Suprapubic skin (tissue), 4 donors: ENCODE results near the gene ZNF555. TPM values are rescaled to one million over a fixed set of nuclear protein-coding genes. Genes with fewer than 3 reads are reported as not detected.

Source experiments
- DNase-seq, 2 donors: peaks; one replicate each; pipeline ENCODE4 v3.0.0-alpha.2; 2019; ENCODE audit warnings: low spot score in 2 of 2
- H3K27ac ChIP-seq: fragments of 200-600 bp; sonication (generic); one replicate; pipeline ENCODE4 v1.5.1; 2019
- H3K27me3 ChIP-seq: fragments of 200-600 bp; sonication (generic); one replicate; pipeline ENCODE4 v1.5.1; 2019
- H3K36me3 ChIP-seq: fragments of 200-600 bp; sonication (generic); one replicate; pipeline ENCODE4 v1.5.1; 2019
- H3K4me1 ChIP-seq: fragments of 200-600 bp; sonication (generic); one replicate; pipeline ENCODE4 v1.5.1; 2019
- H3K4me3 ChIP-seq: fragments of 200-600 bp; sonication (generic); one replicate; pipeline ENCODE4 v1.5.1; 2019; ENCODE audit warnings: mild to moderate bottlenecking
- H3K9me3 ChIP-seq: fragments of 200-600 bp; sonication (generic); one replicate; pipeline ENCODE4 v1.5.1; 2019
- CTCF ChIP-seq, 2 donors: fragments of 200-600 bp in 1 of 2; fragments of 450-650 bp in 1 of 2; sonication (generic) in 1 of 2; IDR thresholded peaks; one replicate each; pipeline ENCODE4 v1.5.1; 2016 to 2019; ENCODE audit warnings: antibody characterized with exemption in 2 of 2, mild to moderate bottlenecking in 1 of 2, moderate library complexity in 1 of 2
- EP300 ChIP-seq: sonication (generic); formaldehyde crosslinking; IDR thresholded peaks from one replicate; pipeline ENCODE4 v1.6.1; 2017; ENCODE audit warnings: antibody characterized with exemption
- POLR2A ChIP-seq, 2 donors: fragments of 450-650 bp; IDR thresholded peaks; one replicate each; pipeline ENCODE4 v1.6.1; 2017; ENCODE audit warnings: antibody characterized with exemption in 2 of 2, mild to moderate bottlenecking in 2 of 2, moderate library complexity in 2 of 2
- POLR2AphosphoS5 ChIP-seq, 3 donors: sonication (generic); formaldehyde crosslinking; IDR thresholded peaks; one replicate each; pipeline ENCODE4 v1.6.1; 2017; ENCODE audit warnings: antibody characterized with exemption in 3 of 3
- WGBS: methylation state at CpG from one replicate; pipeline ENCODE4 v1.1.5; 2018; 5-methylcytosine and 5-hydroxymethylcytosine counted together
- total RNA-seq, 4 donors: library from RNA; depleted of rRNA; stranded (reverse); fragments of >200 nt; gene quantifications; one replicate each; pipeline ENCODE4 v1.1.0, GENCODE V29; 2016

ZNF555 gene
- total RNA-seq, 4 donors from 2014 or later, result 2.5 to 7.6 (median 4.5) TPM

DNA sequence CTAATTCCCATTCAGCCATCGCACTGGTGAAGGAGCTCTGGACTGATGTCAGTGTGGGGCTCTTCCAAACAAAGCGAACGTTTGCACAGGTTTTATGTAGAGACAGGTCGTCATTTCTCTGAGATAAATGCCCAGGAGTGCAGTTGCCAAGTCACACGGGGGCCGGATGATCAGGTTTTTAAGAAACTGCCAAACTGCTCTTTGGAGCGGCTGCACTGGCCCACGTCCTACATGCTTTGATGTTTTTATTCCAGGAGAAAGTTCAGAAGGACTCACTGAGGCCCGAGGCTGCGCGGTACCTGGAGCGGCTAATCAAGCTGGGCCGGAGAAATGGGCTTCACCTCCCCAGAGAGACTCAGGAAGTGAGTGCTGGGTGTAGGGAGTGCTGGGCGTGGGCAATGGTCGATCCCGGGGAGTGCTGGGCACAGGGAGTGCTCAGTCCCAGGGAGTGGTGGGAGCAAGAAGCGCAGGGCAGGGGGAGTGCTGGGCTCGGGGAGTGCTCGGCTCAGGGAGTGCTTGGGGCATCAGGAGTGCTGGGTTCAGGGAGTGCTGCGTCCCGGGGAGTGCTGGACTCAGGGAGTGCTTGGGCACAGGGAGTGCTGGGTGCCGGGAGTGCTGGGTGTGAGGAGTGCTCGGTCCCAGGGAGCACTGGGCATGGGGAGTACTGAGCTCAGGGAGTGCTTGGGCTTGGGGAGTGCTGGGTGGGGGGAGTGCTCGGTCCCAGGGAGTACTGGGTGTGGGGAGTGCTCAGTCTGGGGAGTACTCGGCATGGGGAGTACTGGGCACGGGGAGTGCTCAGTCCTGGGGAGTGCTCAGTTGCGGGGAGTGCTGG, 45.2 kb upstream of the ZNF555 start:
- no peaks in the 10 kb centered on the region for H3K4me1 ChIP-seq
- no peak for DNase-seq
- WGBS, result 87% methylated on average over 25 of the region's 27 CpGs
- no peak overlapping the region for H3K4me3 ChIP-seq
- H3K9me3 ChIP-seq, result no peaks in the 10 kb centered on the region
- peaks cover 37% of the 10 kb centered on the region for H3K36me3 ChIP-seq
- H3K27me3 ChIP-seq, result no peaks in the 10 kb centered on the region
- no peak overlapping the region for H3K27ac ChIP-seq
- TF ChIP-seq EP300 (no peak), POLR2AphosphoS5 (IDR thresholded peaks at IDR 0.05) (no peak), CTCF (IDR thresholded peaks at IDR 0.05) (no peak)

- DNase-seq, result no peak
- H3K4me3 ChIP-seq, result no peak overlapping the region
- no peaks in the 10 kb centered on the region for H3K4me1 ChIP-seq
- TF ChIP-seq CTCF (IDR thresholded peaks at IDR 0.05), result no peak
- TF ChIP-seq POLR2A (IDR thresholded peaks at IDR 0.05), result no peak
- no peak for TF ChIP-seq EP300
- TF ChIP-seq POLR2AphosphoS5 (IDR thresholded peaks at IDR 0.05), result no peak
- no peaks in the 10 kb centered on the region for H3K9me3 ChIP-seq
- H3K27ac ChIP-seq, result no peak overlapping the region
- peaks cover 33% of the 10 kb centered on the region for H3K36me3 ChIP-seq
- WGBS, result 97% methylated on average over 12 of the region's 23 CpGs
- no peaks in the 10 kb centered on the region for H3K27me3 ChIP-seq
Measured at GRCh38 chr19:2796659-2797266, 44.5 kb upstream of the ZNF555 start.

DNA sequence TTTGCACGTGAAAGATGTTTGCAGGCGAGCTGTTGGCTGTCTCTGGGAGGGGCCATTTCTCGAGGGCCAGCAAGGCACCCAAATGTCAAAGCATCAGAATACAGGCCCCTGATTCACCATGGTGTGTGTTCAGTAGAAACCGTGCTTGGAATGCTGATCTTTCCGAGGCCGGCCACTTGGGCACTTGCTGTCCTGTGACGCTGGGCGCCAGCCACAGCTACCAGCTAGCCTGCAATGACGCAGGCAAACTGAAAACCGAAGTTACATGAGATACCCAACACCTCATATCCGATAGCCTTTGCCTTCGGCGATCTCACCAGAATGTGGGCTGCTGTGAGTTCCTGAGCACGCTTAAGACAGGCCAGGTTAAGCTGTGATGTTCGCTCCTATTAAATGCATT, 44.0 kb upstream of the ZNF555 start:
- no peaks in the 10 kb centered on the region for H3K4me1 ChIP-seq
- H3K4me3 ChIP-seq, result no peak overlapping the region
- no peaks in the 10 kb centered on the region for H3K9me3 ChIP-seq
- TF ChIP-seq CTCF (IDR thresholded peaks at IDR 0.05) (no peak), EP300 (no peak), POLR2AphosphoS5 (IDR thresholded peaks at IDR 0.05) (no peak)
- no peaks in the 10 kb centered on the region for H3K27me3 ChIP-seq
- peaks cover 33% of the 10 kb centered on the region for H3K36me3 ChIP-seq
- H3K27ac ChIP-seq, result no peak overlapping the region
- 98% methylated on average over 7 of the region's 15 CpGs for WGBS
- no peak for DNase-seq

- no peaks in the 10 kb centered on the region for H3K9me3 ChIP-seq
- TF ChIP-seq POLR2A (IDR thresholded peaks at IDR 0.05), result no peak
- no peak for TF ChIP-seq EP300
- no peak for TF ChIP-seq POLR2AphosphoS5 (IDR thresholded peaks at IDR 0.05)
- TF ChIP-seq CTCF (IDR thresholded peaks at IDR 0.05), result no peak
- 95% methylated on average over 16 of the region's 16 CpGs for WGBS
- no peak for DNase-seq
- H3K36me3 ChIP-seq, result peaks cover 38% of the 10 kb centered on the region
- H3K4me3 ChIP-seq, result no peak overlapping the region
- no peak overlapping the region for H3K27ac ChIP-seq
- no peaks in the 10 kb centered on the region for H3K4me1 ChIP-seq
- H3K27me3 ChIP-seq, result no peaks in the 10 kb centered on the region
Measured at GRCh38 chr19:2798158-2798685, 43.1 kb upstream of the ZNF555 start.

- Histone ChIP-seq H3K27ac (no peak overlapping the region), H3K9me3 (no peaks in the 10 kb centered on the region), H3K36me3 (peaks cover 40% of the 10 kb centered on the region), H3K27me3 (no peaks in the 10 kb centered on the region), H3K4me3 (no peak overlapping the region), H3K4me1 (no peaks in the 10 kb centered on the region)
- WGBS, result 58% methylated on average over 2 of the region's 7 CpGs
- no peak for TF ChIP-seq POLR2A (IDR thresholded peaks at IDR 0.05)
- no peak for TF ChIP-seq POLR2AphosphoS5 (IDR thresholded peaks at IDR 0.05)
- no peak for TF ChIP-seq CTCF (IDR thresholded peaks at IDR 0.05)
- no peak for TF ChIP-seq EP300
- no peak for DNase-seq
Measured at GRCh38 chr19:2798733-2799132, 42.5 kb upstream of the ZNF555 start.
